ENCODE measurements around the gene PREP.
"Not testable (repeated sequence)": the region's sequence is repeated elsewhere in the genome, so short reads cannot be mapped to it uniquely, and the experiment has no call there.

Gene PREP

DNA sequence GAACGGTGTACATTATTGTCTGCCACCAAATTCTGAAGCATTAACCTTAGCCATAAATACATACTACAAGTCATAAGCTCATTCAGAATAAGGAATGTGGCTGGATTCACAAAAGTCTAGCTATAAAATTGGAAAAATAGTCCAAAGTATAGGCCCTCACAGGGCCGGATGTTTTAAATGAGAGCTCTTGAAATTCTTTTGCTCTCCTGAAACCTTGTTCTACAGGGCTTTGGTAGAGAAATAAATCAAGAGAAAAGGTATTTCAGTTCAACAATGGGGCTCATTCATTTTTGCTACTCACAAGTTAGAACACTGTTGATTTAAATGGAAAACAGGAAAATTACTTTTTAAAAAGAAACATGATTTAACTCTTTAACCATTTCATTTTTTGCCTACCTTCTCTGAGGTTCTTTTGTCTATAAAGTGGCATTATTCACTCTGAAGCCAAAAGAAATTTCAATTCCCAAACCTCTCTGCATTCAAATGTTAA, 58.0 kb downstream of the PREP start:
- DNase-seq (ENCODE audit: low read depth in 2 of 2), result no peak

DNA sequence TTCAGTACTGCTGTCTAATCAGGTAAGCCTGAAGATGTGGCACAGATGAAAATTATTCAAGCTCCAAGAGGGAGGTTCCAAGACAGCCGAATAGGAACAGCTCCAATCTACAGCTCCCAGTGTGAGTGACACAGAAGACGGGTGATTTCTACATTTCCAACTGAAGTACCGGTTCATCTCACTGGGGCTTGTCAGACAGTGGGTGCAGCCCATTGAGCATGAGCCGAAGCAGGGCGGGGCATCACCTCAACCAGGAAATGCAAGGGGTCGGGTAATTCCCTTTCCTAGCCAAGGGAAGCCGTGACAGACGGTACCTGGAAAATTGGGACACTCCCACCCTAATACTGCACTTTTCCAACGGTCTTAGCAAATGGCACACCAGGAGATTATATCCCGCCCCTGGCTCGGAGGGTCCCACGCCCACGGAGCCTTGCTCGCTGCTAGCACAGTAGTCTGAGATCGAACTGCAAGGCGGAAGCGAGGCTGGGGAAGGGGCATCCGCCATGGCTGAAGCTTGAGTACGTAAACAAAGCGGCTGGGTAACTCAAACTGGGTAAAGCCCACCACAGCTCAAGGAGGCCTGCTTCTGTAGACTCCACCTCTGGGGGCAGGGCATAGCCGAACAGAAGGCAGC, 64.4 kb downstream of the PREP start:
- not testable (repeated sequence) for DNase-seq (ENCODE audit: low read depth in 2 of 2)

DNA sequence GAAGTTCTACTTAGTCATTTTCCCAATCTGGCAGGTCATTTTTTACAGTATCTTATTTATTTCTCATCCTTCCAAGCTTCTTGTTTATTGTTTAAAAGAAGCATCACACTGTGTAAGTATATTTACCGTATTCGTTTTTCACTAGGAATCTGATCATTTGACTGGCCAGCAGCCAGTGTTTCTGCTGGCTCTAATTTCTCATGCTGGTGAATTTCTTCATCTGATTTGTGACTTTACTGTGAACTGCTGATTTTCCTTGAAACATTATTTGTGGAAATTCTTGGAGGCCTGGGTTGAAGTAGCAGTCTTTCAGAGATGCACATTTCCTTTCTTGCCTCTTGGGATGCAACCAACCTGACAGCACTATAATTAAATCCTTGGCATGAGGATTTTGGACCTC, 65.9 kb downstream of the PREP start:
- no peak for DNase-seq (ENCODE audit: low read depth in 2 of 2)

DNA sequence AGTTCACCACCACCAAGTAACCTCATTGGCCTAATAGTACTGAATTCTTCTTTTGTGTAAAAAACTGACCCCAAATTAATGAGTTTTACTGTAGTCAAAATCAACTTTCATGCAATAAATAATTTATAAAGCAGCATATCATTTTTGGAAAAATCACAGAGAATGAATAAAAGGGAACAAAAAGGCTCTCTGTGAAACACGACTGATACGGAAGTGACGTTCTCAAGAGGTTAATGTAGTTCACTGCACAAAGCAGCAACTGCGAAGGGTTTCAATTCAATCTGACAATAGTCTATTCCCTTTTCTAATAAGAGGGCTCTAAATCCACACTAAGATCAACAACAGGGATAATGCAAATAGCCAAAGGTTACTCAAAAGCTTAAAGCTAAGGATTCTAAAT, 70.3 kb downstream of the PREP start:
- no peak for DNase-seq (ENCODE audit: low read depth in 2 of 2)

DNA sequence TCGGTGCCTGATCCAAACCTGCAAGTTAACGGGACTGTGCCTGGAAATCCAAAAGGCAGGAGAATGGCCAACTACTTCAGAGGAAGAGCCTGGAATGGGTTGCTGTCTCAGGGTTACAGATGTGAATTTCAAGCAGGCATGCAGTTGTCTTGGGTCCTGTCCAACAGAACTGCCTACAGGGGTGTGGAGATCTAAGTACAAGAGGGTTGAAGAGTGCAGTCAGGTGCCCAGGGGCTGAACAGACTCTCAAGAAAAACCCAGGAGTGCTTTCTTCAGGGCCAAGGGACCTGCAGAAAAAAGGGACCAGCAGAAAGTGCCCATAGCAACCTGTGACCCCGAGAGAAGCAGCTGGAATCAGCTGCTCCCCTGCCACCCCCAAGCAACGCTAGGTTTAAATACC, 71.0 kb downstream of the PREP start:
- no peak for DNase-seq (ENCODE audit: low read depth in 2 of 2)

DNA sequence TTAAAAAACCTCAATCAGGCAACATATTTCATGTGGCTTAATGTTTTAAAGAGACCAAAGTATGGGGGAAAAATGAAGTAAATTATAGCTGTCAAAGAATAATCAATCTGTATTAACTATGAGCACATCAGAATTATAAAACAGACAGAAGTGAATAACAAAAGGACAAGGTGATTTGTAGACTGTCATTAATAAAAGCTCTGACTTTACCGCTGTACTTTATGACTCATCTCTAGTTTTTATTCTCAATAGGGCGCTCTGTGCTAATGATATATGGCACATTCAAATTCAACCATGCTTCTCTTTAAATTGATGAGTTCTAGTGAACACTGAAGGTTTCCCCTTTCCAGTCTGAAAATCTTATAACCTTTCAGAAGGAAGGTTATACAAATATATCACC, 72.0 kb downstream of the PREP start:
- DNase-seq (ENCODE audit: low read depth in 2 of 2), result no peak

DNA sequence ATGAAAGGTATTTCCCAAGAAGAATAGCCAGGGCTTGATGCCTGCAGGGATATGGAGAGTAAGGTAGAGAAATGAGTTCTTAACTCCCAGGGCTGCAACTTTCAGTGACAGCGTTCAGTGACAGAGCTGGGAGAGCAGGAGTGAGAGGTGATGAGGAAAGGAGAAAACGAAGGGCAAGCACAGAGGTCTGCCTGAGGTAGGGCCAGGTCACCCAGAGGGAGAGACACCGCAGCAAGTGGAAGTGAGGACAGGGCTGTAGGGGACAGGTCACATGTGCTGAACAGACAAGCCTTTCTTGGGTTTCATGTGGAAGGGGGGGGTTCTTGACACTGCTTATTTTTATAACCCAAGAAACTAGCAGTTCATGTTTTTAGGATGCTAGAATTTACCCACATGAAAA, 72.5 kb downstream of the PREP start:
- DNase-seq (ENCODE audit: low read depth in 2 of 2), result no peak

DNA sequence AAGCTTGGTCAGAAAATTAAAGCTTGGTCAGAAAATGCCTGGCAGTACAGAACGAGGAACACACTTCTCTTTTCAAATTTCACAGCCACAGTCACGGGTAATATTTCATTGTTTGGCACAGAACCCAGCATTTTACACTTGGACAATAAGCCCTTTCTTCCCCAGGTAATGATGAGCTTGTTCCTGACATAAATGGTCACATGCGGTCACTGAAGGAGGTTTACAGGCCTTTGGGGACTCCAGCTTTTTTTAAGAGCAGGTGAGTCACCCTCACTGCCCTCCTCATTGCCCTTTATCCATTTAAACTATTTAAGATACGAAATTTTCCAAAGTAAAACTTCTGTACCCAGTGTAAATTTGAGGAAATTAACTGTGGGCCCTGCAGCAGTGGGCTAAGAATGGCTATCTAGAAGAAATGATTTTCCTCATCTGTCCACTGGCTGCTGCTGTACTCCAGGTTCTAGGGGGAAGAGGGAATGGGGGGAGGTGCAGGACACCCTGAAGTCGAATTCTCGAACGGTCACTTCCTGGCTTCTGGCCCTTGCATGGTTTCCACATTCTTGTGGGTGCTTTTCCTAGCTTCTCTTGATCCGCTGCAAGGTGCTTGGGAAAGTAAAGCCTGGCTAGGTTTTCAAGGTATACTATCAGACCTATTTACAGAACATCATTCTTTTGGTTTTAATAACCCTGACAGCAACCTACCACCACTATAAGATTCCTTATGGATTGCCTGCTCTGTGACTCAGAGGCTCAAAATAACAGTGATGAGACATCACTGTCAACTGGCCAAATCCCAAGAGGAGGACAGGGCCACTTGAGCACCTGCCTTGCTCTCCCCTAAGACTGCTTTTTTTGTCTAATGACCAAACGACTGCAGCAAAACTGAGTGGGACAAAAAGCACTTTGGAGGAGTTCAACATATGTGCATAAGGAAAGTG, 75.8 kb downstream of the PREP start:
- no peak for DNase-seq (ENCODE audit: low read depth in 2 of 2)

DNA sequence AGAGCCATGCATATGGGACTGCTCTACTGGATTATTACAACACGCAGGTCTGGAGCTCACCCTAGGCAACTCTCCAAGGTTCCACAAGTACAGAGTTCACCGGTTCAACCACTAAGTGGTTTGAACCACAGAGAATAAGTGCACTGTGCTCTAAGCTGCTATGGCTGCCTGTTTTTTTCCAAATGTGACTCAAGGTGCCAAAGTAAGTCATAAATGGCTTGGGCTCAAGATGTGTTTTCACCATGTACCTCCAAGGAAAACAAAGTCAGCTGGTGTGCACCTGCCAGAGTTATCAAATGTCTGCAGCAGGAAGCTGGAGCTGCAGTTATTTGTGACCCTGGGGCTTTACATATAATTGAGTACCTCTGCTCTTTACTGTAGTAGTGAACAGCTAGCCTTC, 76.7 kb downstream of the PREP start:
- no peak for DNase-seq (ENCODE audit: low read depth in 2 of 2)

DNA sequence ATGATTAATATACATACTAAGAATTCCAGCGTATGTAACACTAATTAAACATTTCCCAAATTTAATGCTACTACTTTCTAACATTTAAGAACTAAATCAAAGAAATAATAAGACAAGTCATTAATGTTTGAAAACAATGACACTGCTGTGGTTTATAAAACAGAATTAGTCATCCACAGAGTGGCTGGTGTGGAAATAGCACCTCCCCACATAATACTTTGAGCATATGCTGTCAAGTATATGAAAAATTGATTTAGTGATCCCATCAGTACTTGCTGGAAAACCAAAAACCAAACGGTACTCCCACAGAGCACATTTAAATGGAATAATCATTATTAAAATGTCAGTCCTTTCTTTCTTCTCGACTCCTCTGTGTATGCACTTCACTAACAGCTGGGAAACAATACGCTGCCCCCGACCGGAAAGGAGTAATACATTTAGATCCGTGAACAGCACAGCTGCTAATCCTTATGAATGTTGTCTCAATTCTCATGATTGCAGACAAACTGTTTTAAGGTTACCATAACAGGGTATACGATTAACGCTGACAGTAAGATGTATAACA, 78.4 kb downstream of the PREP start:
- peak in 1 of 2 experiments; percentile 25 for DNase-seq (ENCODE audit: low read depth in 2 of 2)

DNA sequence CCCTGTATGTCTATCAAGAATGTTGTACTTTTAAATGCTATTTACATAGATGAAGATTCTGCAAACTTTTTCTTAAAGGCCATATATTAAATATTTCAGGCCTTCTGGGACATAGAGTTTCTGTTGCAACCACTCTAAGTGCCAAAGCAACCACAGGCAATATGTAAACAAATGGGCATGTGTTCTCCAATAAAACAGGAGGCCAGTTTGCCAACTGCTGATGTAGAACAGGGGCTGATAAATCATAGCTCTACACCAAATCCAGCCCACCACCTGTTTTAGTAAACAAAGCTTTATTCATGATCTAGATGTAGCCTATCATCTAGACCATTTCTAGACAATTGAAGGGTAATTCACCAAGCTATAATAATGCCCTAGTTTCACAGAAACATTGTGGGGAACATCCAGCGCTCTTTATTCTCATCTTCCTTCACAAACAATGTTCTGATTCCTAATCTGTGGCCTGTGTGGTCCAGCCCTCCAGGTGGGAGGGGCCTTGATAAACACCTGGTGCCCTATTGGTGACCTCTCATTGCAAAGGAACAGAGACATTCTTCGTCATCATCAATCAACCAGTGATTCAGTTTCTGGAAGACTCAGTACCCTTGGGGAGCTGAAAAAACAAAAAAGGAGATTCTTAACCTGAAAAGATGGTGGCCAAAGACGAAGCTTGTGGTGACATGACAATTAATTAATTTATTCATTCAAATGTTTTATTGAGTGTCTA, 80.2 kb downstream of the PREP start:
- DNase-seq (ENCODE audit: low read depth in 2 of 2), result no peak

DNA sequence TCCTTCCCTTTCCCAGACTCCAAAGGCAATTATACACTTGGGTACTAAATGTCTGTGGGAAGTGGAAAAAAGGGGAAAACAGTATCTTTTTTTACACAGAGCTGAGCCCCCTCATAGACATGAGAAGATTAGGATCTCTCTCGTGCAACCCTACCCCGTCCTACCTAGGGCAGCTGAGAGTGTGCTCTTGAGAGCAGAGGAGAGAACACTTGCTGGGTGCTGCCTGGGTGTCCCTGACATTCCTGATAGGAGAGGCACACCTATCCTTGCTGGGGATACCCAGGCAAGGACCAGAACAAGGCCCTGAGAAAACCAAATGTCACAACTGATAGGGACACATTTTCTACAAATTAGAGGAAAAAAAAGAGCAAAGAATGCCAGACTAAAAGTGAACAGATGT, 81.2 kb downstream of the PREP start:
- no peak for DNase-seq (ENCODE audit: low read depth in 2 of 2)

DNA sequence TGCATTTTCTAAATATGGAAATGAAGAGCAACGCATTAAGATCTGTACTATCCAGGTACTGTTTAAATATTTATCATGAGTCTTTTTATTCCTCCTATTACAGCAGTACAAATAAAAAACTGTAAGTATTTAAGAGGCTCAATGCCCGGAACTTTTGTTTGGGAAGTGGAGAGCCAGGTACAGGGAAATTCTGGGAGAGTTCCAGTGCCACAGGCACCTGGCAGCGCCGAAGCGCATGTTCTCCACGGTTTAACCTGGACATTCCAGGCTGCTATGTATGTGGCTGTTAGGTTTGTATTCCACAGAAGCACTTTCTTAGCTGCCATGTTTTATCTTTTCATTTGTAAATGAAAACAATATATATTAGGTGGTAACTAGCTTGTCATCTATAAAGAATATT, 81.7 kb downstream of the PREP start:
- DNase-seq (ENCODE audit: low read depth in 2 of 2), result no peak

DNA sequence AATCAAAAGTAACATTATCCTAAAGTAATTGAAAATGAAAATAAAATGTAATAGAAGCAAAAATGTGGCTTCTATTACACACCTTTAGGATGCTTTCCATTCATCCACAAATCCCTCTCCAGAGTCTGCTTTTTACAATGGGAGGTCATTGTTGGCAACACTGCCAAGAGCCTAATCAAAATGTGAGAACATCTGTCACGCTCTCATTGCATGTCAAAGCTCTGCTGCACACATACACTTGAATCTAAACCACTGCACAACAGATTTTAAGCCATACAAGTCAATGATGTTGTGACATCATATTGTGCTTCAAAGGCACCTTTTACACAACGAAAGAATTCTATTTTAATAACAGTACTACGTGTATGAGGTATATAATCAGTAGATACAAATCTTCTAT, 82.1 kb downstream of the PREP start:
- no peak for DNase-seq (ENCODE audit: low read depth in 2 of 2)

DNA sequence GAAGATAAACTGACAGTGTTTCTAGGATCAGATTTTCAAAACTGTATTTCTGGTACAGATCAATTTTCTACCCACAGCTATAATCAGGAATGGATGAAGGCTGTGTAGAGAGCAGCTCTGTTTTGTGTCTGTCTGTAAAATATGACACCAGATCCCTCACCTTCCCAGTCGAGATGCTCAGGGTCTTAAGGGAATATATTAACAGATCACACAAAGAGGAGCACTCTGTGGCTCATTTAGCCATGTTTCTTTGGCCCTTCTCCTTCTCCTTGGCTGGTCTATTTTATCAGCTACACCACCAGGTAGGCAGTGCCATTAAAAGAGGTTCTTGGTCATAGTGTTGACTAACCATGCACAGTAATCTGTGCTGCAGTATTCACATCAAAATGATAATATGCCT, 82.6 kb downstream of the PREP start:
- DNase-seq (ENCODE audit: low read depth in 2 of 2), result no peak

DNA sequence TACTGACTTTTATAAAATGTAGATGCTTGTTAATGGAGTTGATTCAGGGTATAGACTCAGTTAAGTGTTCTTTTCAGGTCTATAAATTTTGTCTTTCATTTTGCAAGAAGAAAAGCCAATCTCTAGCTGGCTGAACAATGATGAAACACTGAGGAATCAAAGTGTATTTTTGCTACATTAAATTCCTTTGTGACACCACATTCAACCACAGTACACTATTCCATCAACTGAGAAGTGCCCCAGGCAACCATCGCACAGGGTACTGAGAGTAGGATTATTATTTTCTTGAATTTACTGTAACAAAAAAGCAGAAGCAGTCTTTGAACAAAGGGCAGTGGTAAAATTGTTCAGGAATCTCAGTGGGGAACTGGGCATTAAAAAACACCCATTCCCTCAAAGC, 83.6 kb downstream of the PREP start:
- no peak for DNase-seq (ENCODE audit: low read depth in 2 of 2)

DNA sequence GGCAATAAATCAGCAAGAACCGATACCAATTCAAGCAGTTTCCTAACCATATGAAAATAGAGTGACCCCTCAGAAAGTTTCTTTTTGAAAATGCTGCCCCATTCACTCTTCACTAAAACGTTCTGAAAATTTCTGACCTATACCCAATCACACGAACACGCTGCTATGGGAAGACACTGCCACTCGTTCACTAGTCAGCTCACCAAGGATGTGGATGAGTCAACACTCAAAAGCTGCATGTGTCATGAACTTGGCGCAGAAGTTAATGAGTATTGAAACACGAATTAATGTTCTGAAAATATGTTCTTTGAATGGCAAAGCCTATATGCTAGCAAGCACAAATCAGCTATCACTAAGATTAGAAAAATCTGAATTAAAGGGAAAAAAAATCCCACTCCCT, 84.2 kb downstream of the PREP start:
- DNase-seq (ENCODE audit: low read depth in 2 of 2), result no peak

DNA sequence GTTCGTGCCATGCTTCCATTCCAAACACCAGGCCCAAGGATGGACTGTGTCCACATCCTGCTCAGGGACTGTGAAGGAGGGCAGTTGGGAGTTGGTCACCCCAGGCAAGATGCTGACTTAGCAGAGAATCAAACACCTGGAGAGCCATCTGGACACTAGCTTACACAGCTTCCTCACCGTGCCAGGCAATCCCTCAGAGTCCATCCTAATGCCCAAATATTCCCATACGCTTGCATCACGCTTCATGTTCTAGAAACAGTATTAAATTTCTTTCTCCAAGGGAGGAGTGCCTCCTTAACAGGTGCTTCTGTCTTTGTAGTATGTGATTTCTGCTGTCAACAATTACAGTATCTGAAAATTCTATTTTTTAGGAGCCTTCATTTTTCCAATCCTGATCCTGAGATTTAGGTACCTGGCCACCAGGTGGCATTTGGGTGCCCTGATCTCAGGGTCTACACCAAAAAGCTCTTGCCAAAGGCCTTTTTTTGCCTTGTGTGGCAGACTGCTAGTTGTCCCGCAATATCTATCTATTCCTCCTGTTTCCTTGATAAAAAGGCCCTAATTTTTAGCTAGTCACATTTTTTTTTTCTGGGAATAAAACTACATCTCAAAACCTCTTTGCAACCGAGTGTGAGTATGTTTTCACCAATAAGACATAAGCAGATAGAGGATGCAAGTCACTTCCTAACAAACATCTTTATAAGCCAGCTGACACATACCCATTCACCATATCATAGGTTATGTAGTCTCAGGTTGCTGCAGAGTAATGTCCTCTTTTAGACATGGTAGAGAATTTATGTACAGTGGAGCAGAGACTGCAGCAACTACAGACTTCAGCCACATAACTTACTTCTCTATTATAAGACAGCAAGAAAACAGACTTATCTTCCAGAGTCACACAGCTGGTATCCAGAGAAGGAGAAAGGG, 85.0 kb downstream of the PREP start:
- no peak for DNase-seq (ENCODE audit: low read depth in 2 of 2)

DNA sequence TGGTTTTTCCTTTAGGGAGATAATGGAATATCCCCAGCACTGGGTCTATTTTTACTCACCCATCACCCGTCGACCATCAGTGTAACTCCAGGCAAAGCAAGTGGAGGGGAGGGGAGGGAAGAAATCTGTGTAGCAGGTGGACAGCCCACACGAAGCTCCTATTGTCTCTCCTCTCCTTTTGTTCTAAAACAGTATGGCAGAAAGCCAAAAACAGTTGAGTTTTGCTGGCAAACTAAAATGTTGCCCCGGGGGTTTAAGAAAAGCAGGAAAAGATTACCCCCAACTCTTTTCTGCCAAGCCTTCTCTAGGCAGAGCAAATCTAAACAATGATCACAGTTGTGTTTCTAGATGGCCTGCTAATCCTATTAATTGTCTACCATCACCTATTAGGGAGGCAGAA, 89.7 kb downstream of the PREP start:
- no peak for DNase-seq (ENCODE audit: low read depth in 2 of 2)

DNA sequence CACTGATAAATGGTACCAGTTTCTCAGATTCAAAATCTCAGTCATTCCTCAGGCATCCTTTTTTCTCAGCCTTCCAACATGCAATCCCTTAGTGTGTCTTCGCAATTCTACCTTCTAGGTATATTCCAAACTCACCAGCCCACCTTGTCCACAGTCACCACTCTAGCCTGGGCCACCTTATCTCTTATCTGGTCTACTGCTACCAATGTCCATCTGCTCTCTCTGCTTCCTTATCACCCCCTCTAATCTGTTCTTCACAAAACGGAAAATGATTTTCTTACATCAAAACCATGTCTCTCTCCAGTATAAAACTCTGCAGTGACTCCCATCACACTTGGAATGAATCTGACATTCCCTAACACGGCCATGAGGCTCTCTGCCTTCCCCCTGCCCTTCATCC, 91.9 kb downstream of the PREP start:
- no peak for DNase-seq (ENCODE audit: low read depth in 2 of 2)

DNA sequence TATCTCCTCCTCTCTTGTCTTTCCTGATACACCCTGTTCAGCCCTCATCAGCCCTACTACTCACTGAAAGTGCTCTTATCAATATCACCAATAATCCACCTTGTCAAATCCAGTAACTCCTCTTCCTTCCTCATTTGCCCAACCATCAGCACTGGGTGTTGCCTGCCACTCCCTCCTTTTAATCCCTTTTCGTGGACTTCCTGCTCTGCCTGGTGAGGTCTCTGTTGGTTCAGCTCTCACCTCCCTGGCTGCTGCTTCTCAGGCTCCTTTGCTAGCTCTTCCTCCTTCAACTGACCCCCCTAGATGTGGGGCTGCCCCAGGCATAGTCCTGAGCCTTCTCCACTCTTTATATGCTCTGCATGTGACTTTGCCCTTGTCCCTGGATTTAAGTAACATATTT, 92.5 kb downstream of the PREP start:
- no peak for DNase-seq (ENCODE audit: low read depth in 2 of 2)

All from fibroblast of skin of left biceps (primary cell).